HG03575 (cell line): ENCODE measurements around the gene ARL16.
A peak's percentile ranks its signal among the peaks of the same experiment; 100 is the strongest.

Source experiments
- ATAC-seq: cut with Tn5 transposase; IDR thresholded peaks from one replicate; pipeline ENCODE4 v1.9.1; 2021; ENCODE audit not compliant: unreplicated experiment, insufficient number of reproducible peaks, low FRiP score; ENCODE audit errors: extremely low read depth

ARL16 gene, protein sequence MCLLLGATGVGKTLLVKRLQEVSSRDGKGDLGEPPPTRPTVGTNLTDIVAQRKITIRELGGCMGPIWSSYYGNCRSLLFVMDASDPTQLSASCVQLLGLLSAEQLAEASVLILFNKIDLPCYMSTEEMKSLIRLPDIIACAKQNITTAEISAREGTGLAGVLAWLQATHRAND

GRCh38 chr17:81683584-81684441, at the start of gene ARL16, which contains the start of gene HGS:
ARL16 (minus strand) TSS chr17:81683797; CDS start chr17:81683753, 44 bp downstream.
HGS (plus strand) TSS chr17:81684011; CDS start chr17:81684067, 56 bp downstream.
- peak; percentile 74 for ATAC-seq

DNA sequence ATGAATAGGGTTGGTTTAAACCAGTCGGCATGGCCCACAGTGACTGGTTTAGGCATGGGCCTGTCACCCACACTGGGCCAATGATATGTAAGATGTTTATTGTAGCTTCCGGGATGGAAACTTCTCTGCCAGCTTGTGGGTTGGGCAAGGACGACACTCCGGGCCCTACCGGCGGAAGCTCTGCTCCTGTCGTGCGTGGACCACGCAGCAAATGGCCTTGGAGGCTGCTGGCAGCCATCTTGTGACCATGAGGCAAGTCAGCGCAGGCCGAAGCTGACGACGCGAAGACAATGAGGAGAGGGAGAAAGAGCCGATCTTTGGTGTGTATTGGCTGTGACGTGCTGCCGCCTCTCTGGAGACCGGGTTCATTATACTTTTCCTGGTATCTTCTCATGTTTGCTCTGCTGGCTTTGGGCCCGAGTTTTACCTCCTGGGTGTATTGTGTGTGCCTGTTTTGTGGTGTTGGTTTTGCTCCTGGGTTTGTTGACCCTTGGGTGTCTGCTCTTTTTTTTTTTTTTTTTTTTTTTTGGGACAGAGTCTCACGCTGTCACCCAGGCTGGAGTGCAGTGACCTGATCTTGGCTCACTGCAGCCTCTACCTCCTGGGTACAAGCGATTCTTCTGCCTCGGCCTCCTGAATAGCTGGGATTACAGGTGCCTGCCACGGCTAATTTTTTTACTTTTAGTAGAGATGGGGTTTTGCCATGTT, 43.9 kb upstream of the ARL16 start:
- no peak for ATAC-seq

DNA sequence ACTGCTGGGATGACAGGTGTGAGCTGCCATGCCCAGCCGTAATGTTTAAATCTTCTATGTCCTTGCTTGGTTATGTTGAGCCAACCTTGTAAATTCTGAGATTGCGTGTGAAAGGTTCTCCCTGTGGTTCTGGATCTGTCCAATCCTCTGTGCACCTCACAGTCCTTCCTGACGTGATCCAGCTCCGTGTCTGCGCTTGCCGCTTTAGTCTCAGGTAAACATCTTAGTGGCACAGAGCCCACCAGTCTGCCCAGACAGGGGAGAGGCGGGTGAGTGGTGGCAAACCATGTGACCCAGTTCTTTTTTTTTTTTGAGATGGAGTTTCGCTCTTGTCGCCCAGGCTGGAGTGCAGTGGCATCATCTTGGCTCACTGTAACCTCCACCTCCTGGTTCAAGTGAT, 42.4 kb upstream of the ARL16 start:
- no peak for ATAC-seq

- ATAC-seq, result no peak
These were observed 41.8 kb upstream of the ARL16 start for GRCh38 chr17:81725439-81725838.

- ATAC-seq, result no peak
These were observed 40.1 kb upstream of the ARL16 start for GRCh38 chr17:81723651-81724209.

DNA sequence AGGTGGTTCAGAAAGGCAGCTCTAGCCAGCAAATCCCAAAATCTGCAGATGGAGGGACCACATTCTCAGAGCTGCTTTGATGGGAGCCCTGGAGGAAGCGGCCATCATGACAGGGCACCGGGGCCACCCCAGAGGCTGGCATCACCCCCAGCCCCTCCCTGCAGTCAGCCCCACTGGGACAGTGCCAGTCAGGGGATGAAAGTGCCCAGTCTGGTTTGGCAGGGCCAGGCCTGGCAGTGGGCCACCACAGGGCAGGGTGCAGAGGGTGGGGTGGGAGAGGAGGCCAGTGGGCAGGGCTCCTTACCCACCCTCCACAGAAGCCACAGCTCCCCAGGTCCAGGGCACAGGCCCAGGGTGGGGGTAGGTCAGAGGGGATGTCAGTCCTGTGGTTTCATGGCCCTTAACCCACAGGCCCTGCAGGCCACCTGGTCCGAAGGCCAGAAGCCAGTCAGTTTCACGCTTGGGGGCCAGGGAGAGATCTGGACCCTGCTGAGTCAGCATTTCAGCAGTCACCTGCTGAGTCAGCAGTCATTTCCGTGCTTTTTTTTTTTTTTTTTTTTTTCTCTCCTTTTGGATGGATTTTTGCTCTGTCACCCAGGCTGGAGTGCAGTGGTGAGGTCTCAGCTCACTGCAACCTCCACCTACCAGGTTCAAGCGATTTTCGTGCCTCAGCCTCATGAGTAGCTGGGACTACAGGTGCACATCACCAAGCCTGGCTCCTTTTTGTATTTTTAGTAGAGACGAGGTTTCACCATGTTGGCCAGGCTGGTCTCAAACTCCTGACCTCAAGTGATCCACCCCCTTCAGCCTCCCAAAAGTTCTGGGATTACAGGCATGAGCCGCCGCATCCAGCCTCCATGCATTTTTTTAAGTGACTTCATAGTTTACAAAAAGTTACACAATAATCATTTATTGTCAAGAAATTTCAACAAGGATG, 38.9 kb upstream of the ARL16 start:
- no peak for ATAC-seq

DNA sequence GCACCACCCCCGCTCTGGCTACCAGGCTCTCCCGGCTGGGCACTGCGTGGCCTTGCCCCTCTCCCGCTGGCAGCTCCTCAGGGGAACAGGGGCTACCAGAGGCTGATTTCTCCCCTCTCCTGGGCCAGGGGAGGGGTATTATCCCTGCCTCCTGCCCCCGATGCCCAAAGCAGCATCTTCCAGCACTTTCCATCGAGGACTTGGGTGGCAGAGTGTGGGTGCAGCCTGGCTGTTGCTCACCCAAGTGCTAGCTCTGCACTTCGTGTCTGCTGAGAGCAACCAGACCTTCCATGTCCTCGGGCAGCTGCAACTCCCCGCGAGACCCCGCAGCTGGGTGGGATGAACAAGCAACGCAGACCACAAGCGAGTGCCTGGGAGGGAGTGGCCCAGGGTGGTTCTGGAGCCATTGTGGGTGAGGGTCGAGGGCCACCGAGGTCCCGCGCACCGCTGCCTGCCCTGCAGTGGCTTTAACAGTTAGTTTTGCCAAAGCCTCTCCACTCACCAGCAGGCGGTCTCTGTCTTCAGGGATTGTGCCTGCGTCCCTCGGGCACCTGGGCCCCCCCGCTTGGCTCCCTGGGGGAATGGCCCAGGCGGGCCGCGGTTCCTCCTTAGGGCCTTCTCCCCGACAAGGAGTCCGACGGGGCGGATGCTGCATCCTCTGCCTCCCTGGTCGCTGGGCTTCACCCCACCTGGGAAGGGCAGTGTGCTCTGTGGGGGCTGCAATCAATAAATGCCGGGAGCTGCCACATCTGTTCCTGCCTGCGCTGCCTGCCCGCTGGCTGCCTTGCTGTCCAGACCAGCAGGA, 36.9 kb upstream of the ARL16 start:
- no peak for ATAC-seq

GRCh38 chr17:81719410-81720266, 36.0 kb upstream of the ARL16 start:
- ATAC-seq, result no peak

DNA sequence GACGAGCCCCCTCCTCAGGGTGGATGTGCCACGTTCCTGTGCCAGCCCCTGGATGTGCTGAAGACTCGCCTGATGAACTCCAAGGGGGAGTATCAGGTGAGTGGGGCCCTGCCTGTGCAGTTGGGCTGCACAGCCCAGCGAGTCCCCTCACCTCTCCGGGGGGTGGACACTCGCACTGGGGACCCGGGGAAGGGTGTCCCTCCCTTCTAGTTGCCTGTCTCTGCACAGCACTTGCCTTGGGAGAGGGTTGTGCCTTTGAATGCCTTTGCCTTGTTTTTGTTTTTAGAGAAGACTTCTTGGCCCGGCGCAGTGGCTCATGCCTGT, 34.1 kb upstream of the ARL16 start:
- no peak for ATAC-seq

DNA sequence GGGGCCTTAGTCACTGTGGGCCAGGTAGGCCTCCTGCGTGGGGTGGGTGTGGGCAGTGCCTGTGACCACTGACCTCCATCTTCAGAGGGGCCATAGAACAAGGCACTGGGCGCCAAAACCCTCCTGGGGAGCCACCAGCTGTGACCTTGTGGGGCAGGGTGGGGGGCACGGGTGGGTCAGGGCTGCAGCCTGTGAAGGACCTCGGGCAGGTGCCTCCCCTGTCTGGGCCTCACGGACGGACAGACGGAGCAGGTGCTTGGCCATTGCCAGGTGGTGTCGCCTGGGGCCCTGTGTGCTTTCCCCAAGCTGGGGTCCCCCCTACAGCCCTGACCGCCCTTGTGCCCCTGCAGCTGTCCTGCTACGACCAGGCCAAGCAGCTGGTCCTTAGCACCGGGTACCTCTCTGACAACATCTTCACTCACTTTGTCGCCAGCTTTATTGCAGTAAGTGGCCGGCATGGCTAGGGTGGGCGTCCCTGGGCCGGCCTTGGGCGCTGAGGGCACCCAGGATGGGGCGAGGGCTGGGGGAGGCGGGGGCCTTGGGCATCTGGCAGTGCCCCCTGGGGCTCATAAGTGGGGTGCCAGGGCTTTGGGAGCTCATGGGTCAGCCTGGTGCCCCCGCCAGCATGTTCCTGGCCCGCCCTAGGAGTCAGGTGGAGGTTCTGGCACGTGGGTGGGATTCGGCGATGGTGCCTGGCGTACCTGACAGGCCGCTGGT, 33.6 kb upstream of the ARL16 start:
- no peak for ATAC-seq

- no peak for ATAC-seq
These were observed 33.0 kb upstream of the ARL16 start for GRCh38 chr17:81716674-81716996.

DNA sequence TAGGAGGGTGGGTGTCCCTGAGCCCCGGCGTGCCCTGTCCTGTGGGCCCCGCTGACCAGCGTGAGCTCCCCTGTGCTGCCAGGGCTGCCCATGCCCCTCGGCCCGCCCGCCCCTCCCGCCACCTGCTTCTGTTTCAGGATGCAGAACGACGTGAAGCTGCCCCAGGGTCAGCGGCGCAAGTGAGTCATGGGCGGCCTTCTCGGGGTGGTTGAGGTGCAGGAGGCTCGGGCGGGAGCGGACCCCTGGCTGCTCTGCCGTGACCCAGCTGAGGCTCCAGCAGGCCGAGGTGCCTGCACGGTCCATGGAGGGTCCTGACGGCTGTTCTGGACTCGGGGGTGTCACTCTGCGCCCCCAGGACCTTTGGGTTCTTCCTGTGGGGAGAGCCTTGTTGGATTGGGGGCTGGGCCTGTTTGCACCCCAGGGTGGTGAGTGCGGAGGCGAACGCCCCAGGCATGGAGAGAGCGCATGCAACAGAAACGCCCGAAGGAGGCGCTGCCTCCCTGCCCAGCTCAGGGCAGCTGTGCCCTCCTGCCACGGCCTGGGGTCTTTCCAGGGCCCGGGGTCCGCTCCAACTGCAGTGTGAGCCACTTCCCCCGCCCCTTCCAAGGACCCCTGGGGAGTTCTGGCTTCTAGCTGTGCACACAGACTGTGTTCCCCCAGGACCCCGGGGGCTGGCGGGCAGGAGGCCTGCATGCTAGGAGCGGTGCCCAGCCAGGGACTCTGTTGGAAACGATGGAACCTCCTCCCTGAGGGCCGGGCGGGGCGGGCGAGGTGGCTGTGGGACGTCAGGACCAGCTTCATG, 32.5 kb upstream of the ARL16 start:
- ATAC-seq, result no peak

- ATAC-seq, result no peak
These were observed 31.7 kb upstream of the ARL16 start for GRCh38 chr17:81715107-81715871.

- ATAC-seq, result no peak
These were observed 31.0 kb upstream of the ARL16 start for GRCh38 chr17:81714412-81715106.
